ENCODE results near the gene CLEC4A.

DNA sequence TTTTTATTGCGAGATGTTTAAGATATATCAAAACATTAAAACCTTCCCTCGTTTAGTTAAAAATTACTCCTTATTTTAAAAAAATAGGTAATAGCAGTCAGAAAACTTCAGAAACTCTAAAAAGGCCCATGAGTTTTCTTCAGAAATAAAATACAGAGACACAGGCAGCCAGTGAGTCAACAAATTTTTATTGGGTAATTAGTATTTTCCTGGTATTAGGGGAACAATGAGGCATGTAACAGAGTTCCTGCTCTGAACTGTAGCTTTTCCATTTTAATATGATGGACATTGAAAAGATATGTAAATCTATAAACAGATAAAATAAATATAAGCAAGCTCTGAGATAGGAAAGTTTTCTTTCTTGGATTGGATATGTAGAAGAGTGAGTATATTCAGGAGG lies 33.0 kb downstream of the CLEC4A start:
- TF ChIP-seq, protein P1, sequence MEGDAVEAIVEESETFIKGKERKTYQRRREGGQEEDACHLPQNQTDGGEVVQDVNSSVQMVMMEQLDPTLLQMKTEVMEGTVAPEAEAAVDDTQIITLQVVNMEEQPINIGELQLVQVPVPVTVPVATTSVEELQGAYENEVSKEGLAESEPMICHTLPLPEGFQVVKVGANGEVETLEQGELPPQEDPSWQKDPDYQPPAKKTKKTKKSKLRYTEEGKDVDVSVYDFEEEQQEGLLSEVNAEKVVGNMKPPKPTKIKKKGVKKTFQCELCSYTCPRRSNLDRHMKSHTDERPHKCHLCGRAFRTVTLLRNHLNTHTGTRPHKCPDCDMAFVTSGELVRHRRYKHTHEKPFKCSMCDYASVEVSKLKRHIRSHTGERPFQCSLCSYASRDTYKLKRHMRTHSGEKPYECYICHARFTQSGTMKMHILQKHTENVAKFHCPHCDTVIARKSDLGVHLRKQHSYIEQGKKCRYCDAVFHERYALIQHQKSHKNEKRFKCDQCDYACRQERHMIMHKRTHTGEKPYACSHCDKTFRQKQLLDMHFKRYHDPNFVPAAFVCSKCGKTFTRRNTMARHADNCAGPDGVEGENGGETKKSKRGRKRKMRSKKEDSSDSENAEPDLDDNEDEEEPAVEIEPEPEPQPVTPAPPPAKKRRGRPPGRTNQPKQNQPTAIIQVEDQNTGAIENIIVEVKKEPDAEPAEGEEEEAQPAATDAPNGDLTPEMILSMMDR (conservative IDR thresholded peaks at IDR 0.05; ENCODE audit: low read length), result no peak
- no peak for TF ChIP-seq EZH2phosphoT487 (IDR thresholded peaks at IDR 0.05; ENCODE audit: borderline replicate concordance)
